SU-DHL-6 (cell line): ENCODE data around the gene HSPBP1.

Experiments used
- H2AFZ ChIP-seq: fragments of 200-600 bp; sonication (generic); 2 replicates; pipeline ENCODE4 v1.6.1; 2014; ENCODE audit warnings: low read depth, mild to moderate bottlenecking, moderate library complexity, mixed read lengths, antibody characterized with exemption, low read length; ENCODE audit not compliant: severe bottlenecking
- H3F3A ChIP-seq: fragments of 200-600 bp; shearing (Covaris generic); 2 replicates; pipeline ENCODE4 v1.6.0; 2016; ENCODE audit warnings: antibody characterized with exemption, mild to moderate bottlenecking; ENCODE audit not compliant: insufficient read depth
- H3K27ac ChIP-seq: fragments of 200-600 bp; sonication (generic); 2 replicates; pipeline ENCODE4 v1.5.1; 2016; ENCODE audit warnings: low read depth, mild to moderate bottlenecking, low read length, moderate library complexity, mixed read lengths
- H3K27me3 ChIP-seq: fragments of 200-600 bp; sonication (generic), shearing (Covaris generic); 2 replicates; pipeline ENCODE4 v1.6.0; 2014; ENCODE audit warnings: mild to moderate bottlenecking, low read length
- H3K36me3 ChIP-seq: fragments of 200-600 bp; sonication (generic); 2 replicates; pipeline ENCODE4 v1.6.1; 2014; ENCODE audit warnings: mild to moderate bottlenecking, low read length, mixed read lengths
- H3K4me2 ChIP-seq: fragments of 300-600, 200-600 bp; shearing (Covaris generic), sonication (generic); 2 replicates; pipeline ENCODE4 v1.6.0; 2014; ENCODE audit warnings: low read length, low read depth, mild to moderate bottlenecking; ENCODE audit not compliant: poor library complexity, severe bottlenecking
- H3K4me3 ChIP-seq: fragments of 200-600 bp; sonication (generic); 2 replicates; pipeline ENCODE4 v1.5.1; 2014; ENCODE audit warnings: antibody characterized with exemption, low read length, mild to moderate bottlenecking, mixed read lengths; ENCODE audit not compliant: insufficient read depth, poor library complexity, severe bottlenecking
- H3K79me2 ChIP-seq: fragments of 200-600 bp; sonication (generic); 2 replicates; pipeline ENCODE4 v1.6.1; 2014; ENCODE audit warnings: mild to moderate bottlenecking, low read length, moderate library complexity; ENCODE audit not compliant: insufficient read depth
- H3K9ac ChIP-seq: fragments of 200-600 bp; sonication (generic); 2 replicates; pipeline ENCODE4 v1.7.0; 2014; ENCODE audit warnings: mild to moderate bottlenecking, low read length
- H3K9me2 ChIP-seq: fragments of 200-600 bp; sonication (generic); replicated peaks from 2 replicates; pipeline ENCODE4 v1.6.1; 2014; ENCODE audit warnings: low read length; ENCODE audit not compliant: insufficient read depth
- H3K9me3 ChIP-seq: fragments of 200-600 bp; sonication (generic); 2 replicates; pipeline ENCODE4 v1.6.1; 2014; ENCODE audit warnings: low read length, mixed read lengths; ENCODE audit not compliant: insufficient read depth
- H4K20me1 ChIP-seq: fragments of 200-600 bp; sonication (generic); 2 replicates; pipeline ENCODE4 v1.6.1; 2014; ENCODE audit warnings: low read depth, mild to moderate bottlenecking, antibody characterized with exemption, low read length, moderate library complexity, mixed read lengths
- CTCF ChIP-seq: fragments of 200-600 bp; sonication (generic); IDR thresholded peaks from one replicate; pipeline ENCODE4 v1.5.1; 2017; ENCODE audit warnings: antibody characterized with exemption, mild to moderate bottlenecking, low read length, moderate library complexity; ENCODE audit not compliant: insufficient read depth, poor library complexity, severe bottlenecking
- EZH2phosphoT487 ChIP-seq: fragments of 200-600 bp; sonication (generic), shearing (Covaris generic); conservative IDR thresholded peaks from 2 replicates; pipeline ENCODE4 v1.6.1; 2018; ENCODE audit warnings: mild to moderate bottlenecking, antibody characterized with exemption, low read length, moderate library complexity, mixed read lengths

The HSPBP1 gene

GRCh38 chr19:55270172-55270942 is 9.6 kb downstream of the HSPBP1 start:
- no peaks in the 10 kb centered on the region for H3K79me2 ChIP-seq
- no peak overlapping the region for H2AFZ ChIP-seq
- no peak for TF ChIP-seq EZH2phosphoT487
- no peak for TF ChIP-seq CTCF
- no peak overlapping the region for H3K9ac ChIP-seq
- peaks cover 9% of the 10 kb centered on the region for H3F3A ChIP-seq
- no peak overlapping the region for H3K27ac ChIP-seq
- no peak overlapping the region for H3K4me3 ChIP-seq
- no peaks in the 10 kb centered on the region for H3K9me2 ChIP-seq
- H3K36me3 ChIP-seq: no peaks in the 10 kb centered on the region
- no peaks in the 10 kb centered on the region; the same call in 1 of the 2 replicates for H3K9me3 ChIP-seq
- no peak overlapping the region for H3K4me2 ChIP-seq
- no peaks in the 10 kb centered on the region for H4K20me1 ChIP-seq
- no peaks in the 10 kb centered on the region for H3K27me3 ChIP-seq

- Histone ChIP-seq H3F3A (peaks cover 5% of the 10 kb centered on the region; the same call in 1 of the 2 replicates), H3K9ac (no peak overlapping the region), H3K9me2 (no peaks in the 10 kb centered on the region), H3K27me3 (no peaks in the 10 kb centered on the region), H3K4me3 (no peak overlapping the region), H3K4me2 (no peak overlapping the region), H2AFZ (no peak overlapping the region), H4K20me1 (no peaks in the 10 kb centered on the region), H3K27ac (no peak overlapping the region), H3K36me3 (no peaks in the 10 kb centered on the region), H3K9me3 (no peaks in the 10 kb centered on the region; the same call in 1 of the 2 replicates), H3K79me2 (no peaks in the 10 kb centered on the region)
- TF ChIP-seq CTCF: no peak
- TF ChIP-seq EZH2phosphoT487: no peak
Measured at GRCh38 chr19:55269299-55269698, 10.6 kb downstream of the HSPBP1 start.

- Histone ChIP-seq H3K36me3 (no peaks in the 10 kb centered on the region), H3K9me2 (no peaks in the 10 kb centered on the region), H3K9me3 (no peaks in the 10 kb centered on the region; the same call in 1 of the 2 replicates), H3K9ac (no peak overlapping the region), H3K27me3 (no peaks in the 10 kb centered on the region), H3K4me3 (no peak overlapping the region), H4K20me1 (no peaks in the 10 kb centered on the region), H3K4me2 (no peak overlapping the region), H2AFZ (no peak overlapping the region), H3K27ac (no peak overlapping the region), H3K79me2 (no peaks in the 10 kb centered on the region), H3F3A (peaks cover 9% of the 10 kb centered on the region)
- TF ChIP-seq CTCF: no peak
- TF ChIP-seq EZH2phosphoT487: no peak
Measured at GRCh38 chr19:55266840-55267239, 13.1 kb downstream of the HSPBP1 start.
